H9 (cell line): Measurements from ENCODE around the gene ZNF609. TPM values are rescaled to one million over a fixed set of nuclear protein-coding genes. Genes with fewer than 3 reads are reported as not detected.
A peak's percentile ranks its signal among the peaks of the same experiment; 100 is the strongest.

Experiments
- DNase-seq: peaks from one replicate; pipeline ENCODE4 v3.0.0-alpha.2; 2017
- H2AFZ ChIP-seq: one replicate; pipeline ENCODE4 v1.6.1; 2013; ENCODE audit warnings: mild to moderate bottlenecking, low read length, control low read depth, moderate library complexity
- H2AK5ac ChIP-seq: 2 replicates; pipeline ENCODE4 v1.6.1; 2013; ENCODE audit warnings: low read length, control low read depth, mixed read lengths; ENCODE audit not compliant: insufficient read length
- H2BK120ac ChIP-seq: one replicate; pipeline ENCODE4 v1.6.1; 2013; ENCODE audit warnings: low read depth, mild to moderate bottlenecking, low read length, control low read depth, inconsistent platforms; ENCODE audit not compliant: poor library complexity, severe bottlenecking
- H2BK12ac ChIP-seq: 2 replicates; pipeline ENCODE4 v1.6.1; 2013; ENCODE audit warnings: low read length, control low read depth, mixed read lengths, low read depth; ENCODE audit not compliant: insufficient read length
- H2BK15ac ChIP-seq: 2 replicates; pipeline ENCODE4 v1.6.1; 2013; ENCODE audit warnings: low read depth, low read length, control low read depth
- H2BK20ac ChIP-seq: one replicate; pipeline ENCODE4 v1.6.1; 2013; ENCODE audit warnings: low read depth, mild to moderate bottlenecking, low read length, control low read depth, inconsistent platforms; ENCODE audit not compliant: poor library complexity, severe bottlenecking
- H2BK5ac ChIP-seq: 2 replicates; pipeline ENCODE4 v1.6.1; 2013; ENCODE audit warnings: low read length, control low read depth, mixed read lengths; ENCODE audit not compliant: insufficient read length
- H3K14ac ChIP-seq: 2 replicates; pipeline ENCODE4 v1.6.1; 2013; ENCODE audit warnings: low read length, control low read depth; ENCODE audit not compliant: insufficient read depth
- H3K18ac ChIP-seq: 2 replicates; pipeline ENCODE4 v1.6.1; 2013; ENCODE audit warnings: low read depth, mild to moderate bottlenecking, mixed read lengths, low read length, control low read depth; ENCODE audit not compliant: insufficient read length
- H3K23ac ChIP-seq: 2 replicates; pipeline ENCODE4 v1.6.1; 2013; ENCODE audit warnings: low read length, control low read depth, mixed read lengths, low read depth; ENCODE audit not compliant: insufficient read length
- H3K23me2 ChIP-seq: 2 replicates; pipeline ENCODE4 v1.6.1; 2013; ENCODE audit warnings: low read depth, mild to moderate bottlenecking, mixed read lengths, low read length, control low read depth; ENCODE audit not compliant: insufficient read length, poor library complexity, severe bottlenecking
- H3K27ac ChIP-seq: 2 replicates; pipeline ENCODE4 v1.5.1; 2013; ENCODE audit warnings: low read length, control low read depth, mixed read lengths, low read depth; ENCODE audit not compliant: insufficient read length
- H3K27me3 ChIP-seq: 2 replicates; pipeline ENCODE4 v1.6.1; 2013; ENCODE audit warnings: low read length, control low read depth, inconsistent platforms; ENCODE audit not compliant: insufficient read depth
- H3K4ac ChIP-seq: 2 replicates; pipeline ENCODE4 v1.6.1; 2013; ENCODE audit warnings: low read depth, mild to moderate bottlenecking, control low read depth, inconsistent platforms, low read length, moderate library complexity
- H3K4me1 ChIP-seq: 2 replicates; pipeline ENCODE4 v1.6.1; 2013; ENCODE audit warnings: low read length, control low read depth, inconsistent platforms; ENCODE audit not compliant: insufficient read depth
- H3K4me2 ChIP-seq: 2 replicates; pipeline ENCODE4 v1.6.1; 2013; ENCODE audit warnings: low read length, control low read depth, mixed read lengths; ENCODE audit not compliant: insufficient read length, insufficient read depth
- H3K56ac ChIP-seq: 2 replicates; pipeline ENCODE4 v1.6.1; 2013; ENCODE audit warnings: low read depth, mild to moderate bottlenecking, mixed read lengths, low read length, control low read depth; ENCODE audit not compliant: insufficient read length
- H3K79me1 ChIP-seq: 2 replicates; pipeline ENCODE4 v1.6.1; 2013; ENCODE audit warnings: low read depth, mild to moderate bottlenecking, moderate library complexity, low read length, control low read depth, inconsistent platforms; ENCODE audit not compliant: insufficient read depth, poor library complexity, severe bottlenecking
- H3K79me2 ChIP-seq: 2 replicates; pipeline ENCODE4 v1.6.1; 2013; ENCODE audit warnings: low read length, control low read depth, inconsistent platforms; ENCODE audit not compliant: insufficient read depth
- H3K9ac ChIP-seq: 2 replicates; pipeline ENCODE4 v1.6.1; 2013; ENCODE audit warnings: low read length, control low read depth, mixed read lengths; ENCODE audit not compliant: insufficient read length; ENCODE audit errors: extremely low read depth
- H3K9me3 ChIP-seq: one replicate; pipeline ENCODE4 v1.6.1; 2013; ENCODE audit warnings: low read depth, low read length, inconsistent platforms; ENCODE audit not compliant: control insufficient read depth
- H3T11ph ChIP-seq: one replicate; pipeline ENCODE4 v1.6.1; 2013; ENCODE audit warnings: mild to moderate bottlenecking, low read length, control low read depth, inconsistent platforms
- H4K20me1 ChIP-seq: one replicate; pipeline ENCODE4 v1.6.1; 2013; ENCODE audit not compliant: control insufficient read depth, insufficient read length, insufficient read depth
- H4K5ac ChIP-seq: 2 replicates; pipeline ENCODE4 v1.6.1; 2013; ENCODE audit warnings: low read depth, mild to moderate bottlenecking, mixed read lengths, low read length, control low read depth; ENCODE audit not compliant: insufficient read length
- H4K8ac ChIP-seq: replicated peaks from 2 replicates; pipeline ENCODE4 v1.6.1; 2013; ENCODE audit warnings: low read length, control low read depth, mixed read lengths, low read depth; ENCODE audit not compliant: insufficient read length
- H4K91ac ChIP-seq: 2 replicates; pipeline ENCODE4 v1.6.1; 2013; ENCODE audit warnings: low read depth, mild to moderate bottlenecking, moderate library complexity, mixed read lengths, low read length, control low read depth; ENCODE audit not compliant: insufficient read length
- H3K27ac Mint-ChIP-seq, 3 experiments: 2 replicates in 2 of 3; 3 replicates in 1 of 3; pipeline ENCODE4 v1.8.0; 2020 to 2021; ENCODE audit warnings: mixed read lengths in 3 of 3, mild to moderate bottlenecking in 1 of 3, moderate library complexity in 1 of 3
- H3K27me3 Mint-ChIP-seq: 2 replicates; pipeline ENCODE4 v1.8.0; 2021; ENCODE audit warnings: low read depth, mild to moderate bottlenecking, moderate library complexity, mixed read lengths
- H3K36me3 Mint-ChIP-seq, 3 experiments: 2 replicates in 2 of 3; 3 replicates in 1 of 3; pipeline ENCODE4 v1.8.0; 2020 to 2021; ENCODE audit warnings: low read depth in 3 of 3, mixed read lengths in 3 of 3; ENCODE audit not compliant: insufficient read depth in 1 of 3
- H3K4me1 Mint-ChIP-seq, 2 experiments: 2 replicates each; pipeline ENCODE4 v1.8.0; 2020; ENCODE audit warnings: mixed read lengths in 2 of 2
- H3K4me3 Mint-ChIP-seq, 2 experiments: 2 replicates in 1 of 2; 3 replicates in 1 of 2; pipeline ENCODE4 v1.8.0; 2020 to 2021; ENCODE audit warnings: mild to moderate bottlenecking in 2 of 2, mixed read lengths in 2 of 2, moderate library complexity in 1 of 2
- H3K9me3 Mint-ChIP-seq, 2 experiments: 2 replicates in 1 of 2; 3 replicates in 1 of 2; pipeline ENCODE4 v1.8.0; 2020; ENCODE audit warnings: mild to moderate bottlenecking in 2 of 2, mixed read lengths in 2 of 2, moderate library complexity in 1 of 2
- WGBS: extraction: QIAGEN DNeasy Blood & Tissue Kit; methylation state at CpG from one replicate; pipeline ENCODE4 v1.1.7; 2013; ENCODE audit warnings: missing lambda C conversion rate, low lambda C conversion rate, mixed read lengths; ENCODE audit not compliant: insufficient read length; ENCODE audit errors: extremely low coverage; 5-methylcytosine and 5-hydroxymethylcytosine counted together
- total RNA-seq: library from RNA; stranded (reverse); gene quantifications from 2 replicates; pipeline ENCODE4 v1.2.1, GENCODE V29; 2021
- TF ChIP-seq, protein P1 (sequence below): fragments of 200-600 bp; sonication (generic); conservative IDR thresholded peaks from 3 replicates; pipeline ENCODE4 v1.8.0; 2021; ENCODE audit warnings: antibody characterized with exemption, mild to moderate bottlenecking

Gene ZNF609
- total RNA-seq, 1 experiment from 2014 or later, result 45.3 TPM

DNA sequence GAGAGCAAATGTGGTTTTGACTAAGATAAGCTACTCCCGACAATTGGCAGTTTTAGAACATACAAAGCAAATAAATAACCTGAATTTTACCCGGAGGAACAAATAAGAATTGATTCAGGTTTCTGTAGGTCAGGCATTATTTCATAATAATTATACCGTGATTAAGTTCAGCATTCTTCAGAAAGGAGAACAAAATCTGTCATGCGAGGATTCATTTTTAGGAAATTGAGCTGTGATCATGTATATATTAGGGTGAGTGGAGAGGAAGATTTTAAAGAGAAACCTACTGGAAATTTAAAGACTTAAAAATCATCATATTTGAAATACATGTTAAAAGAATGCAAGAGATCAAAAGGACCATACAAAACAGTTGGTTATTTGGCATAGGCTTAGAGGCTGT lies 20.5 kb downstream of the ZNF609 start:
- Histone ChIP-seq H3K4me2 (no peak overlapping the region), H3K9ac (no peak overlapping the region), H3T11ph (no peak overlapping the region), H2BK20ac (no peak overlapping the region), H2BK12ac (no peak overlapping the region), H3K27me3 (no peaks in the 10 kb centered on the region), H3K4ac (no peak overlapping the region), H3K79me1 (no peaks in the 10 kb centered on the region), H3K4me1 (no peaks in the 10 kb centered on the region; the same call in 1 of the 2 replicates), H3K14ac (no peak overlapping the region), H3K79me2 (no peaks in the 10 kb centered on the region; the same call in 1 of the 2 replicates), H2AFZ (no peak overlapping the region), H4K8ac (no peak overlapping the region), H4K5ac (no peak overlapping the region), H4K91ac (no peak overlapping the region), H3K9me3 (no peaks in the 10 kb centered on the region), H3K56ac (no peak overlapping the region), H2AK5ac (no peak overlapping the region), H3K27ac (no peak overlapping the region), H4K20me1 (no peaks in the 10 kb centered on the region), H3K23ac (no peak overlapping the region), H3K18ac (no peak overlapping the region), H3K23me2 (no peaks in the 10 kb centered on the region), H2BK5ac (no peak overlapping the region), H2BK15ac (no peak overlapping the region), H2BK120ac (no peak overlapping the region)
- DNase-seq, result no peak
- Mint-ChIP-seq H3K9me3 (no peaks in the 10 kb centered on the region), H3K27me3 (no peaks in the 10 kb centered on the region), H3K36me3 (peaks cover 0 to 9% (median 6%) of the 10 kb centered on the region in 3 experiments; a peak in 2 of 7 replicates), H3K4me1 (peaks cover 6 to 9% of the 10 kb centered on the region in 2 experiments), H3K4me3 (no peak overlapping the region), H3K27ac (peak overlapping the region in 1 of 3 experiments; percentile 35; a peak in 1 of 7 replicates)
- TF ChIP-seq, protein P1, sequence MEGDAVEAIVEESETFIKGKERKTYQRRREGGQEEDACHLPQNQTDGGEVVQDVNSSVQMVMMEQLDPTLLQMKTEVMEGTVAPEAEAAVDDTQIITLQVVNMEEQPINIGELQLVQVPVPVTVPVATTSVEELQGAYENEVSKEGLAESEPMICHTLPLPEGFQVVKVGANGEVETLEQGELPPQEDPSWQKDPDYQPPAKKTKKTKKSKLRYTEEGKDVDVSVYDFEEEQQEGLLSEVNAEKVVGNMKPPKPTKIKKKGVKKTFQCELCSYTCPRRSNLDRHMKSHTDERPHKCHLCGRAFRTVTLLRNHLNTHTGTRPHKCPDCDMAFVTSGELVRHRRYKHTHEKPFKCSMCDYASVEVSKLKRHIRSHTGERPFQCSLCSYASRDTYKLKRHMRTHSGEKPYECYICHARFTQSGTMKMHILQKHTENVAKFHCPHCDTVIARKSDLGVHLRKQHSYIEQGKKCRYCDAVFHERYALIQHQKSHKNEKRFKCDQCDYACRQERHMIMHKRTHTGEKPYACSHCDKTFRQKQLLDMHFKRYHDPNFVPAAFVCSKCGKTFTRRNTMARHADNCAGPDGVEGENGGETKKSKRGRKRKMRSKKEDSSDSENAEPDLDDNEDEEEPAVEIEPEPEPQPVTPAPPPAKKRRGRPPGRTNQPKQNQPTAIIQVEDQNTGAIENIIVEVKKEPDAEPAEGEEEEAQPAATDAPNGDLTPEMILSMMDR, result no peak
- no CpG with 5 or more reads among the region's 4 CpGs for WGBS
